GM19372 (cell line): ENCODE data around the gene SDHAF1.
"Not testable (repeated sequence)": the region's sequence is repeated elsewhere in the genome, so short reads cannot be mapped to it uniquely, and the experiment has no call there.

ENCODE experiments used
- ATAC-seq: cut with Tn5 transposase; IDR thresholded peaks from one replicate; pipeline ENCODE4 v1.9.1; 2021; ENCODE audit warnings: mild to moderate bottlenecking, low read depth, moderate library complexity; ENCODE audit not compliant: unreplicated experiment

SDHAF1 gene, protein sequence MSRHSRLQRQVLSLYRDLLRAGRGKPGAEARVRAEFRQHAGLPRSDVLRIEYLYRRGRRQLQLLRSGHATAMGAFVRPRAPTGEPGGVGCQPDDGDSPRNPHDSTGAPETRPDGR

DNA sequence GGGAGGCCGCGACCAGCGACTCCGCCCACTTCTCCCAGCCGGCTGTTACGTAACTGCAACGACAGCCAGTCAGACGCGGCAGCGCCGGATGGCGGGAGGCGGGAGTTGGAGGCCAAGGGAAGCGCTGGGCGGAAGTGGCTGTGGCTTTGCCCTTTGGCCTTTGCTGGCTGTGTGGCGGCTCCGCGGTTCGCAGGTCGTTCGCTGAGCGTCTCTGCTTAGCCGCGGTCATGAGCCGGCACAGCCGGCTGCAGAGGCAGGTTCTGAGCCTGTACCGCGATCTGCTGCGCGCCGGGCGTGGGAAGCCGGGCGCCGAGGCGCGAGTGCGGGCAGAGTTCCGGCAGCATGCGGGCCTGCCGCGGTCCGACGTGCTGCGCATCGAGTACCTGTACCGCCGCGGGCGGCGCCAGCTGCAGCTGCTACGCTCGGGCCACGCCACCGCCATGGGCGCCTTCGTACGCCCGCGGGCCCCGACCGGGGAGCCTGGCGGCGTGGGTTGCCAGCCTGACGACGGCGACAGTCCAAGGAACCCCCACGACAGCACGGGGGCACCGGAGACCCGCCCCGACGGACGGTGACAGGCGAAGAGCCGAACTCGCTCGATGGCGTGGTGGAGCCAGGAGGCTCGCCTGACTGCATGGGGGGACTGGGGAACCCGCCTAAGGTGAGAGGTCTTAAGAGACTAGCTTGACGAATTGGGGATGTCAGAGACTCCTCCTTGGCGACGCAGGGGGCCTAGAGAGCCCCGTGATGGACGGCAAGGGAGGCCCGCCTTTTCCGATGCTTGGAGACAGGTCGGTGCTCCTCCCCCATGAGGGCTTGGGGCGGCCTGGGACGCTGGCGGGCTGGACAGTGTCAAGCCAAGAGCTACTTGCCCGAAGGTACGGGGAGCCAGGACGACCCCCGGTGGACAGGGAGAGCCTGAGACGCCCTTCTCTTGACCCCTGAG lies at the start of gene SDHAF1:
TSS of gene SDHAF1 (plus strand) at position 141 of the 946 bp plus-strand sequence. CDS start at position 228, 87 bp downstream.
- ATAC-seq = peak; percentile 83

DNA sequence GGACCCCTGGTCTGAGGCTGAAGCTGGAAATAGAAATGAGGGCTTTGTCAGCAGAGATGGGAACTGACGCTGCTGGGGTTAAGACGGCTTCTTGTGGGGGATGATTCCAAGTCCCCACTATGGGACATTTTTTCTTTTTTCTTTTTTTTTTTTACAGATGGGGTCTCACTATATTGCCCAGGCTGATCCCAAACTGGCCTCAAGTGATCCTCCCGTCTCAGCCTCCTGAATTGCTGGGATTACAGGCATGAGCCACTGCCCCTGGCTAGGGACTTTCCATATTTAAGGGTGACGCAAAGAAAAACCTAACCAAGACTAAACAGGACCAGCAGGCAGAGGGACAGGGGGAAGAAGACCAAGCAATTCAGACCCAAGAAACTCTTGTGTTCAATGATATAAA lies 48.8 kb upstream of the SDHAF1 start:
- ATAC-seq = no peak

DNA sequence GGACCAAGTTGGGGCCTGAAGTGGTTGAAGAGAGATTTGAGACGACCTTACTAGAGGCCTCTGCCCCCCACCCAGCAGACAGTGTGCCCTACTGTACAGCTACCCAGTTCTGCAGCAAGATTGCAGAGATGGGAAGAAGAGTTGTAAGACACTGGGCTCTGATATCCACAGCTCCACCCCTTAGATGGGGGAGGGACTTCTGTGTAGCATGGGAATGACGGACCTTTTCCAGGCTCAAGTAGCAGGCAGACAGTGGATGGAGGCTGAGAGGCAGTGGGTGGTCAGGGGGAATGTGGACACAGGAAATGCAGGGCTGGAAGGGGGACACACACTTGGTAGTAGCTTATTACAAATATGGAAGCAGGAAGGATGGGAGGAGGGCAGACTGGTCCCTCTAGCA lies 45.9 kb upstream of the SDHAF1 start:
- no peak for ATAC-seq

DNA sequence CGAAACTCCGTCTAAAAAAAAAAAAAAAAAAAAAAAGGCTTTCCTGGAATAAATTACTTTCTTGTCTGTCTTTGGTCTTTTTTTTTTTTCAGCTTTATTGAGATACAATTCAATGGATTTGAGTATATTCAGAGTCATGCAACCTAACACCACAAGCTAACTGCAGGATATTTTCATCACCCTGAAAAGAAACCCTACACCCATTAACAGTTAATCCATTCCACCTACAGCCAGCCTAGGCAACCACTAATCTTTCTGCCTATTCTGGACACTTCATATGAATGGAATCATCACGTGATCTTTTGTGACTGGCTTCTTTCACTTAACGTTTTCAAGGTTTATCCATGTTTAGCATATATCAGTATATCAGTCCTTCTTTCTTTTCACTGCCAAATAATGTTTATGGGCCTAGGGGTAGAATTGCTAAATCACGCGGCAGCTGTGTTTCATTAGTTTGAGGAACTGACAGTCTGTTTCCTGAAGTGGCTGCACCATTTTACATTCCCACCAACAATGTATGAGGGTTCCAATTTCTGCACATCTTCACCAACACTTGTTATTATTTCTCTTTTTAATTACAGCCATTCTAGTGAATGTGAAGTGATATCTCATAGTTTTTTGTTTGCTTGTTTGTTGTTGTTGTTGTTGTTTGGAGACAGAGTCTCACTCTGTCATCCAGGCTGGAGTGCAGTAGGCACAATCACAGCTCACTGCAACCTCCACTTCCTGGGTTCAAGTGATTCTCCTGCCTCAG lies 38.9 kb upstream of the SDHAF1 start:
- ATAC-seq = no peak

DNA sequence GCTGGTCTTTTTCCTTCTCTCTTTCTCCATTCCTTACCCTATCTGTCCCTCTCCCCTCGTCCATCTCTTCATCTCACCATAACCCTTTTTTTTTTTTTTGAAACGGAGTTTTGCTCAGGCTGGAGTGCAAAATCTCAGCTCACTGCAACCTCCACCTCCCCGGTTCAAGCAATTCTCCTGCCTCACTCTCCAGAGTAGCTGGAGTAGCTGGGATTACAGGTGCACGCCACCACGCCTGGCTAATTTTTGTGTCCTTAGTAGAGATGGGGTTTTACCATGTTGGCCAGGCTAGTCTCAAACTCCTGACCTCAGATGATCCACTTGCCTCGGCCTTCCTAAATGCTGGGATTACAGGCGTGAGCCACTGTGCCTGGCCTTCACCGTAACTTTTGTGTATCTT lies 37.6 kb upstream of the SDHAF1 start:
- not testable (repeated sequence) for ATAC-seq

DNA sequence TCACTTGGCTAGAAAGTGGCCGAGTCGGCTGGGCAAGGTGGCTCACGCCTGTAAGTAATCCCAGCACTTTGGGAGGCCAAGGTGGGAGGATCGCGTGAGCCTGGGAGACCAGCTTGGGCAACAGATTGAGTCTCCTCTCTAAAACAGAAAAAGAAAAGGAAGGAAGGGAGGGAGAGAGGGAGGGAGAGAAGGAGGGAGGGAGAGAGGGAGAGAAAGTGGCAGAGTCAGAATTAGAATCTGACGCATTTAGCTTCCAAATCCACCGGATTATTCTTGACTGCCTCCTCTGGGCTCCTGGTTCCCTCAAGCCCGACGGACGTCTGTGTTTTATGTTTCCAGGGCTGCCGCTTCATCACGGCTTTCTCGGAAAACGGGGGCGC lies 36.3 kb upstream of the SDHAF1 start:
- no peak for ATAC-seq

DNA sequence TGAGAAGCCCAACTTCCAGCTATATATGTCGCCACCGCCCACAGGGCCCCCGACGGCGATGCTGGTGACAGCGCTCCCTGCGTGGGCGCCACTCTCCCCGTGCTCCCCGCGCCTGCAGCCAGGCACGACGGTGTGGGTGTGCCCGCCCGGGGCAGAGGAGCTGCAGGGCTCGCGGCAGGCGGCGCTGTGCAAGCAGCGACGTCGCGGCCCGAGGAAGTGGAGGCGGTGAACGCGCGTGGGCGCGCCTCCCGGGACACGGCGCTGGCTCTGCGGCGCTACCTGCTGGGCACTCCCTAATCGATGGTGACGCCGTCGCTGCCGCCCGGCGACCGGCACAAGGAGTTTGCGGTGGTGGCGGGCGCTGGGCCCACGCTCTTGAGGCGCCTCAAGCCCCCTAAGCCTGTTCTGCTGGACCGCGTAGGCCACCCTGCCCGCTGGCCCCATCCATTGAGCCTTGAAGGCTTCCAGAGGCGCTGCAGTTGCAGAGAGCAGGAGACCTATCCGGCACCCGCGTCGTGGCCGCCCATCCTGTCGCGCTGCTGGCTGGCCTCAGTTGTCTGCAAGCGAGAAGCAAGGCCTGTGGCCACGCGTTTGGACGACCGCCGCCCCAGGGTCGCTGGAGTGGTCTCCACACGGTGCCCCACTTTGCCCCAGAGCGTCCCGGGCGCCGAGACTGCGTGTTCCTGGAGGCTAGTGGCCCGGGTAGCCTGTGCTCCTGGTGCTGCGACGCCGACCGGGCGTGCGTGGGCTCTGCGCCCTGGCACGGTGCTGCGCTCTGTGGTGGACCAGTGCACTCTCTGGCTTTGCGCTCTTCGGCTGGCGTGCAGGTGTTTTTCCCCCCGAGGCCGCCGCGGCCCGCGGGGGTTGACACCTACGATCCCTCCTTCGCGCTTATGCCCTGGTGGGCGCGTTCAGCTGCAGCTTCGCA lies 35.7 kb upstream of the SDHAF1 start:
- no peak for ATAC-seq

DNA sequence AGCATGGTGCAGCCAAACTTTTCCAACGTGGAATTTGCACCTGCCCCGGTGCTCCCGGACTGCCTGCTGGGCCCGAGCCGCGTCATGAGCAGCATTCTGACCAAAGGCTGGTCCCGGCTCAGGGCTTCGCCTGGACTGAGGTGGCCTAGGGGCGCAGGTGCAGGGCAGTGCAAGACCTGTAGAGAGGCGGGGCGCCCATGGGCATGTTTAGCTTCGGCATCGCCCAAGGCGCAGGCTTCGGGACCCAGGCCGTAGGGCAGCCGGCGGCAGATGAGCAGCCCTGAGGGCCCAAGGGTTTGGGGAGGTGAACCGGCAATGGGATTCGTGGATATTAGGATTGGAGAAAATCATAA lies 35.0 kb upstream of the SDHAF1 start:
- ATAC-seq = no peak

DNA sequence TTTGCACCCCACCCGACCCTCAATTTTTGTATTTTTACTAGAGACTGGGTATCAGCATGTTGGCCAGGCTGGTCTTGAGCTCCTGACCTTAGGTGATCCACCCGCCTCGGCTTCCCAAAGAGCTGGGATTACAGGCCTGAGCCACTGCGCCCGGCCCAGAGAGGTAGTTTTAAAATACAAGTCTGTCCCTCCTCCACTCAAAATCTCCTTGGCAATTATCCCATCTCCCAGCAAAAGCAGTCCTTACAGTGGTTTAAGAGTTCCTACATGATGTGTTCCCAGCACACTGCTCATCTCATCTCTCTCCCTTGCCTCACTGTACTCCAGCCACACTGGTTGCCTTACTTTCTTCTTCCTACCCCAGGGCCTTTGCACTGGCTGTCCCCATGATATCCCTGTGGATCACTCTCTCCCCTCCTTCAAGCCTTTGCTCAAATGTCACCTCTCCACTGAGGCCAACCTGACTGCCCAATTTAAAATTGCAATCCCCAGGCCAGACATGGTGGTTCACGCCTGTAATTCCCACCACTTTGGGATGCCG lies 34.5 kb upstream of the SDHAF1 start:
- ATAC-seq = no peak

DNA sequence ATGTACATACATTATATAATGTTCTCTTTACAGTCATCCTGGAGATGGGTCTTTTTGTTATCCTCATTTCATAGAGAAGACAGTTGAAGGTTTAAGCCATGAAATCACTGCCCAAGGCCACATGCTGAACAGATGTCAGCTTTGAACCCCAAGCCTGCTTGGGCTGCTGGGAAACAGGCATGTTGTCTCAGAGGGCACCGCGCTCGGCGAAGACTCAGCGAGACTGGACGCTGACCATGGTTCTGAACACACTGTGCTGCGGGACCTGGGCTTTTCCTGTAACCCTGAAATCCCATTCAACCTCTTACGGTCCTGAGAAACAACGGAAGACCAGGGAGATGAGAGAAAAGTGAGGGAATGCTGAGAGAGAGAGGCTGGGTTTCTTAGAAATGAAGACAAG lies 31.5 kb upstream of the SDHAF1 start:
- ATAC-seq = no peak

DNA sequence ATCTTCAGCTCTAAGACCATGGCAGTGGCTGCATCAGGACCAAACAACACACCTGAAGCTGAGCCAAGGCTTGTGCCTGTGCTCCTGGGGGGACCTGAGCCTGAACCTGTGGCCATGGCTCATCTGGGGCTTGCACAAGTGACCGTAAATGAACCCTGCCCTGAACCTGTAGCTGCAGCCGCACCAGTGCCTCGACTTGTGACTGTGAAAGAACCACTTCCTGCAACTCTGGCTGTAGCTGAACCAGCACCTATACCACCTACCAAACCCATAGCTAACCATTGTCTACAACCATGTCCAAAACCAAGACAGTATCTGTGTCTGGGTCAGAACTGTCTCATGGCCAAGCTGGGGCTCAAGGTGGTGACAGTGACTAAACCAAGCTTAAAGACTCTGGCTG lies 28.2 kb upstream of the SDHAF1 start:
- no peak for ATAC-seq

DNA sequence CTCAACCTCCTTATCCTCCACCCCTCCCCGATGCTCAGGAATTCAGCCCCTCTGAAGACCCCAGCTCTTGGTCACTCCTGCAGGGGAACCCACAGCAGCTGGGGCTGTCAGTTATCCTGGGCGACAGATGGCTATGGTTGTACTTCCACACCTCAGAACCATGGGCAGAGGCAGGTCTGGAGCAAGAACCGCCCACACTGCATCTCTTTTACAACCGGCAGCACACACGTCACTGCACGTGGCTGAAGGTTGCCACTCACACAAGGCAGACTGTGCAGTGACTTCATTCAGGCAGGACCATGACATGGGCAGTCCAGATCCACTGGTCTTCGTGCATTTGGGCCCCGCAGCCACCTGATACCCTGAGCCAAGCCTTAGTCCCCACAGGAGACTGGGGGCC lies 21.5 kb upstream of the SDHAF1 start:
- ATAC-seq = no peak

DNA sequence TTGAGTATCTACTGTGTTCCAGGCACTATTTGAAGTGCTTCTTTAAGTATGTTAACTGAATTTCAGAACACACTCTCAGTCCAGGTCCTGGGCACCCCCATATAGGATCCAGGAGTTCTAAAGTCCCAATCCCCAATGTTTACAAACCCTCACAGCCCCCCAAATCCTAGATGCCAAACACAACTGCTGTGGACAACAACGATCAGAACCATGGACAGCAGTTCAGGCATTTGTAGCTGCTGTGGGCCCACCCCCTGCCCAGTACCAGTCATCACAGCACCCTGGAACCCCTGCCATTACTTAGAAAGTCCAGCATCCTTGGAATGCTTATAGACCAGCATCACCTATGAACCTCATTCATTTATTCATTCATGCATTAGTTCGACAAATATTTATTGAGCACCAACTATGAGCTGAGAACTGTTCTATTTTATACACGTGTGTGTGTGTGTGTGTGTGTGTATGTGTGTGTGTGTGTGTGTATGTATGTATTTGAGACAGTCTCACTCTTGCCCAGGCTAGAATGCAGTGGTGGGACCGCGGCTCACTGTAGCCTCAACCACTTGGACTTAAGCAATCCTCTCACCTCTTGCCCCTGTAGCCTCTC lies 19.3 kb upstream of the SDHAF1 start:
- no peak for ATAC-seq

DNA sequence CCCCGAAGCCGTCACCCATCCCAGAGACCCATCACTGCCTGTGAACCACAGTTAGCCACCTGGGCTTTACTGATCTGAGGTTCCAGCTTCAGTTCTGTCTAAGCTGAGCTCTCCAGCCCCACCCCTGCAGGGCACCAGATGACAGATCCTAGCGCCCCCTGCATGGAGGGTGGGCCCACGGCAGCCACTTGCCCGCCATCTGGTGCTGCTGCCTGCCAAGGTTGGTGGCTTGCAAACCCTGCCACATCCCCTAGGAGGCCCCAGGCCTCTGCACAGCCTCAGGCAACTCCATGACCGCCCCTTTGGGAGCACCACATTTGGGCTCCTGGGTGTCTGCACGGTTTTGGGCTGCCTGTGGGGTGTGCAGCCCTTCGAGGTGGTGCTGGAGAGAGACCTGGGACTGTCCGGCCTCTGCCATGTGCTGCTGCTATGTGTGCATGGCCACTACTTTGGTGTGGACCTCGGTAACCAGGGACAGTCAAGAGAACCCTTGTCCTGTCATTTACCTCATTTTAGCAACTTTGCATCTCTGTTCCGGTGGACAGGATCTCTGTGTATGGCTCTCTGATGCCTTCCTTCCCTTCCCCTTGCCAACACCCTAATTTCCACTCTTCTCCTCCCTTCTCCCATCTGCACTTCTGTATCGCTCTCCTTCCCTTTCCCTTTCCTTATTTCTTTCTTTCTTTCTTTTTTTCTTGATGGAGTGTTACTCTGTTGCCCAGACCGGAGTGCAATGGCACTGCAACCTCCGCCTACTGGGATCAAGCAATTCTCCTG lies 17.4 kb upstream of the SDHAF1 start:
- ATAC-seq = no peak

DNA sequence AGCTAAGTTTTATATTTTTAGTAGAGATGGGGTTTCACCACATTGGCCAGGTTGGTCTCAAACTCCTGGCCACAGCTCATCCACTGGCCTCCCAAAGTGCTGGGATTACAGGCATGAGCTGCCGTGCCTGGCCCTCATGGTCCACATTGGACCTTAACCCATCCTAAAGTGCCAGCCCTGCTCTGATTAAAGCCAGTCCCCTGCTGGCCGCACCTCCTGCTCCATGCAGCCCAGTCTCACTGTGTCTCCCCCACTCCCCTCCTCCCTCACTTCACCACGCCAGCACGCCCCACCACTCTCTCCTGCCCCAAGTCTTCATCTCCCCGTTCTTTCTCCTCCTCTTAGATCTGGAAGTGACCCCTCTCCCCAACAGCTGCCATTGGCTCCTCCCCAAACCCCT lies 16.7 kb upstream of the SDHAF1 start:
- ATAC-seq = no peak

DNA sequence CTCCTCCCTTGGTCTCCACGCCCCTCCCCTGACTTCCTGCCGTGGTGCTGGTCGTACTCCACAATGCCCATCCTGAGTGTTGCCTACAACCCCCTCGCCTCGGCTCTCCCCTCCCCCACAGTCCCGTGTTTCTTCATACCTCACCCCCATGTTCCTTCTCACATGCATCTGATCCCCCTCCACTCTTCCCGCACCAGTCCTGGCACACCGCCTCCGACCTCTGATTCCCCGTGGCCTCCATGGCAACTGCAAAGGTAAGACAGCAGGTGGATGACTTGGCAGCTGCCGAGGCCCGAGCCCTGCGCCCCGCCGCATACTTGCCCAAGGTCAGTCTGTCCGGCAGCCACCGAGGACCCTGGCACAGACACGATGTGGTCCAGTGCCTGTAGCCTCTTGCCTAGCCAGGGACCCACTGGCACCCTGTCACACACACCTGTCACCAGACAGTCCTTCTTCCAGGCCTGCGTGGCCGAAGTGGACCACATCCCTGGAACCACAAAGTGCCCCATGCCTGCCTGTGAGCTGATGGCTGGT lies 16.1 kb upstream of the SDHAF1 start:
- ATAC-seq = no peak

DNA sequence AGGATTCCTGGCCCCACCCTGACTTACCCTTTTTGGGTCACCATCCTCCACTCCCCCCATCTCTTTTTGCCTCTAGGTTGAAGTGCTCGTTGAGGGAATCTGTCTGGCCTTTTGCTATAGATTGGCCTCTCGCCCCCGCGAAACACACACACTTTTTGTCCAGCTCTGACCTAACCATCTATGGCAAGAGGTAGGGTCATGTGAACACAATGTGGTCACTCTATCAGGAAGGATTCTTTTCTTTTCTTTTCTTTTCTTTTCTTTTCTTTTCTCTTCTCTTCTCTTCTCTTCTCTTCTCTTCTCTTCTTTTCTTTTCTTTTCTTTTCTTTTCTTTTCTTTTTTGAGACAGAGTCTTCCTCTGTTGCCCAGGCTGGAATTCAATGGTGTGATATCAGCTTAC lies 14.0 kb upstream of the SDHAF1 start:
- ATAC-seq = not testable (repeated sequence)

DNA sequence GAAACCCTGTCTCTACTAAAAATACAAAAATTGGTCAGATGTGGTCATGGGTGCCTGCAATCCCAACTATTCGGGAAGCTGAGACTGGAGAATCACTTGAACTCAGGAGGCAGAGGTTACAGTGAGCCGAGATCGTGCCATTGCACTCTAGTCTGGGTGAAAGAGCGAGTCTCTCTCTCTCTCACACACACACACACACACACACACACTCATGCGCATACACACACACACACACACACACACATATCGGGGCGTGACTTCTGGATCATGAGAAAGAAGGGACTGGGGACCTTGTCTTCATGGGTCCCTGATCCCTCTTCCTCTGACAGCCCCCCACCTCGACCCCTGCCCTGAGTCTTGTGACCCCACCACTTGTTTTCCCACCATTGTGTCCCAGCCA lies 11.8 kb upstream of the SDHAF1 start:
- ATAC-seq = no peak

DNA sequence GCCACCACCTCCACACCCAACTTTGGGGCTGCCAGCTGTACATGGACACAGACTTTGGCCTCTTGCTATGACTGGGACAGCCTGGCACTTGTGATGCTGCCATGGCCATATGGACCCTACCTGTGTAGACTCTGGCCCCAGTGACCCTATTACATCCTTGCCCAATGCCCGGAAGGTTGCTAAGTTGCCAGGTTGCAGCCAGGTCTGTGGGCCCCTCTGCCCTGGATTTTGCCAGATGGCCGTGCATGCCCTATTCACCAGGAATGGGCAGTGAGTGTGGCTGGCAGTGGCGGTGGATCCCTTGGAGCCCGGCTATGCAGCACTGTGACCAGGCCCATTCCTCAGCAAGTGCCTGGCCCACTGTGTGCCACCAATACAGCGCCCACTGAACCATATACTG lies 8.9 kb upstream of the SDHAF1 start:
- ATAC-seq = no peak
